ENCODE results near the gene MDK. TPM values are rescaled to one million over a fixed set of nuclear protein-coding genes. Genes with fewer than 3 reads are reported as not detected.
"Not testable (repeated sequence)": the region's sequence is repeated elsewhere in the genome, so short reads cannot be mapped to it uniquely, and the experiment has no call there.

The MDK gene
- total RNA-seq, 1 experiment from 2014 or later: 184 TPM

GRCh38 chr11:46367244-46367915 is 14.1 kb upstream of the MDK start:
- DNase-seq (ENCODE audit: low read depth): peak; percentile 62

GRCh38 chr11:46367916-46368267 is 13.6 kb upstream of the MDK start:
- DNase-seq (ENCODE audit: low read depth): no peak

- peak; percentile 68 for DNase-seq (ENCODE audit: low read depth)
These were observed 11.9 kb upstream of the MDK start for GRCh38 chr11:46369458-46370152.

- DNase-seq (ENCODE audit: low read depth): no peak
These were observed 11.2 kb upstream of the MDK start for GRCh38 chr11:46370253-46370652.

- not testable (repeated sequence) for DNase-seq (ENCODE audit: low read depth)
These were observed 10.2 kb upstream of the MDK start for GRCh38 chr11:46371262-46371661.

GRCh38 chr11:46372086-46372485 is 9.4 kb upstream of the MDK start:
- no peak for DNase-seq (ENCODE audit: low read depth)

GRCh38 chr11:46372501-46372900 is 9.0 kb upstream of the MDK start:
- DNase-seq (ENCODE audit: low read depth): not testable (repeated sequence)

GRCh38 chr11:46373787-46374740 is 7.4 kb upstream of the MDK start:
- DNase-seq (ENCODE audit: low read depth): no peak

- no peak for DNase-seq (ENCODE audit: low read depth)
These were observed 6.7 kb upstream of the MDK start for GRCh38 chr11:46374815-46375214.

- no peak for DNase-seq (ENCODE audit: low read depth)
These were observed 5.9 kb upstream of the MDK start for GRCh38 chr11:46375392-46376101.

GRCh38 chr11:46376258-46377050 is 5.0 kb upstream of the MDK start:
- no peak for DNase-seq (ENCODE audit: low read depth)

GRCh38 chr11:46377290-46377689 is 4.2 kb upstream of the MDK start:
- no peak for DNase-seq (ENCODE audit: low read depth)

GRCh38 chr11:46377831-46378230 is 3.6 kb upstream of the MDK start:
- no peak for DNase-seq (ENCODE audit: low read depth)

GRCh38 chr11:46378296-46378695 is 3.2 kb upstream of the MDK start:
- no peak for DNase-seq (ENCODE audit: low read depth)

GRCh38 chr11:46378811-46379481 is 2.5 kb upstream of the MDK start:
- DNase-seq (ENCODE audit: low read depth): no peak

- DNase-seq (ENCODE audit: low read depth): not testable (repeated sequence)
These were observed 1.8 kb upstream of the MDK start for GRCh38 chr11:46379482-46380293.

GRCh38 chr11:46380340-46381047 is 975 bp upstream of the MDK start:
- DNase-seq (ENCODE audit: low read depth): peak; percentile 46

- no peak for DNase-seq (ENCODE audit: low read depth)
These were observed 563 bp downstream of the MDK start for GRCh38 chr11:46381819-46382645.
